ENCODE data around the gene YEATS2. TPM values are rescaled to one million over a fixed set of nuclear protein-coding genes. Genes with fewer than 3 reads are reported as not detected.

YEATS2 gene
- total RNA-seq, 1 experiment from 2014 or later, result 34.5 TPM

DNA sequence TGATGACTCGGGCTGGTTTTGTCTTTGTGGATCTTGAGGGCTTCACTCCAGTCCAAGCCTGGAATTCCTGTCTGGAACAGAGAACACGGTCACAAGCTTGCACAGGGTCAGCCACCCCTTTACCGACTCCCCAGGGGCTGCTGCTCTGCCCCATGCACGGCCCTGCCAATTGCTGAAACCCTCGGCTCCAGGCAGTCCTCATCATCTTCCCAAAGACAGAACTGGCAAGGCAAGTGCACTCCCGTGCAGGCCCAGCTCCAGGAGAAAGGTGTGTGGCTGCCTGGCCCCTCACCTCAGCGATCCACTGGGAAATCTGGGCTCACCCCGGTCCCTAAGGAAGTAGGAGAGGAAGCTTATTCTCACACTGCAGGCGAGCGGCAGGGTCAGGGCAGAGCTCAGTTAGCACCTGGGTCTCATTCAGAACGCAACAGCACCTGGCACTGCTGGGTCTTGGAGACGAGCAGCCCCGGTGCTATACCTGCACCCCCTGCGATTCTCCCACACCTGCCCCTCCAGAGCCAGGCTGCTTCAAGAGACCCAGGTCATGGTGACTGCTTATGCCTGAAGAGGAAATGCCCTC, 120.5 kb downstream of the YEATS2 start:
- no peaks in the 10 kb centered on the region for H3K9me3 Mint-ChIP-seq (ENCODE audit: unreplicated experiment)
- Histone ChIP-seq H3K4me3 (ENCODE audit: low read depth, low read length) (no peak overlapping the region), H3K36me3 (ENCODE audit: control insufficient read depth, insufficient read depth, low read length) (no peaks in the 10 kb centered on the region), H3K9me3 (no peaks in the 10 kb centered on the region), H3K27me3 (replicated peaks; ENCODE audit: control insufficient read depth, insufficient read depth, low read length) (no peaks in the 10 kb centered on the region), H3K4me1 (no peaks in the 10 kb centered on the region)
- peaks cover 34% of the 10 kb centered on the region for H3K36me3 Mint-ChIP-seq (ENCODE audit: insufficient read depth, unreplicated experiment)
- no peak overlapping the region for H3K4me3 Mint-ChIP-seq (ENCODE audit: unreplicated experiment)
- no peak overlapping the region for H3K27ac Mint-ChIP-seq (ENCODE audit: unreplicated experiment)
- no TSS peak for BruUV-seq (replicated peaks)
- H3K27me3 Mint-ChIP-seq (ENCODE audit: insufficient read depth, unreplicated experiment), result no peaks in the 10 kb centered on the region
- POLR2A ChIA-PET, result no interaction called here
- intact Hi-C loops (cut with micrococcal nuclease; ENCODE audit: unreplicated experiment), result no loop called here
- no peak for DNase-seq
- CTCF ChIA-PET, result no interaction called here
- no peaks in the 10 kb centered on the region for H3K4me1 Mint-ChIP-seq (ENCODE audit: low read depth, unreplicated experiment)
- TF ChIP-seq, protein P1, sequence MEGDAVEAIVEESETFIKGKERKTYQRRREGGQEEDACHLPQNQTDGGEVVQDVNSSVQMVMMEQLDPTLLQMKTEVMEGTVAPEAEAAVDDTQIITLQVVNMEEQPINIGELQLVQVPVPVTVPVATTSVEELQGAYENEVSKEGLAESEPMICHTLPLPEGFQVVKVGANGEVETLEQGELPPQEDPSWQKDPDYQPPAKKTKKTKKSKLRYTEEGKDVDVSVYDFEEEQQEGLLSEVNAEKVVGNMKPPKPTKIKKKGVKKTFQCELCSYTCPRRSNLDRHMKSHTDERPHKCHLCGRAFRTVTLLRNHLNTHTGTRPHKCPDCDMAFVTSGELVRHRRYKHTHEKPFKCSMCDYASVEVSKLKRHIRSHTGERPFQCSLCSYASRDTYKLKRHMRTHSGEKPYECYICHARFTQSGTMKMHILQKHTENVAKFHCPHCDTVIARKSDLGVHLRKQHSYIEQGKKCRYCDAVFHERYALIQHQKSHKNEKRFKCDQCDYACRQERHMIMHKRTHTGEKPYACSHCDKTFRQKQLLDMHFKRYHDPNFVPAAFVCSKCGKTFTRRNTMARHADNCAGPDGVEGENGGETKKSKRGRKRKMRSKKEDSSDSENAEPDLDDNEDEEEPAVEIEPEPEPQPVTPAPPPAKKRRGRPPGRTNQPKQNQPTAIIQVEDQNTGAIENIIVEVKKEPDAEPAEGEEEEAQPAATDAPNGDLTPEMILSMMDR (IDR thresholded peaks at IDR 0.05; ENCODE audit: insufficient read depth in 1 of 2, low read depth in 1 of 2, low read length in 1 of 2, severe bottlenecking in 1 of 2, unreplicated experiment in 1 of 2), result no peak

DNA sequence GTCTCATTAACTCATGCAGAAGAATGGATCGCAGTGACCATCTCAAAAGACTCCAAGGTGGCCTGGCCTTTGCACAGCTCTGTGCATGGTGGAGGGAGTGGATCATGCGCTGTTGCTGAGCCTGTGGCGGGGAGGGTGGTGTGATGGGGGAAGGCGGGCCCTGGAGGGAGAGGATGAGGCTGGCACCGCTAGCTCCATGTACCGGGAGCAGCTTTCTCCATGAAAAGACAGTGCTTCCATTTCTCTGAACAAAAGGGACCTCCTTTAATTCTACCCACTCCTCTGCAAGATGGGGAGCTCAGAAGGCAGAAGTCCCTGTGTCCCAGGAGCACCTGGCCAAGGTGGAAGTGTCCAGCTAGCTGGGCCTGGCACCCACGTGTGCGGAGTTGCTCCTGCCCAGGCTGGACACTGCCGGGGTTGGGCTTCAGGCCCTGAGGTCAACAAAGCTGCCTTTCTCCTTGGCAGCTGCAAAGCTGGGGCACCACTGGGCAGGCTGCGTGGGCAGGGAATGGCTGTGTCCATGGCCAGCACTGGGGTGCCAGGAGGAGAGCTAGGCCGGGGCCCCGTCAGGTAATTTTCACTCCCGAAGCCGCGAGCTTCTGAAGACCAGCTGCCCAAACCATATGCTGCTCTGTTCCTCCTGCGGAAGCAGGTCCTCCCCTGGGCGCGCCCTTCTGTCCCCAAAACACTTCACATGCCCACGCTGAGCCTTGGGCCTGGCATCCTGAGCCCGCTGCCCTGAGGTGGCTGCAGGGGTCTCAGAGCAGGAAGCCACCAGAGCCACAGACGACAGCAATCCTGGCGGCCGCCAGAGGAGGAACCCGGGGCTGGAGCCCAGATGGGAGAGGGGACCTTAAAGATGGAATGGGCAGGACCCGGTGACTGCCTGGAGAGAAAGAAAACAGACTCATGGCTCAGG, 121.4 kb downstream of the YEATS2 start:
- intact Hi-C loops (cut with micrococcal nuclease; ENCODE audit: unreplicated experiment), result no loop called here

DNA sequence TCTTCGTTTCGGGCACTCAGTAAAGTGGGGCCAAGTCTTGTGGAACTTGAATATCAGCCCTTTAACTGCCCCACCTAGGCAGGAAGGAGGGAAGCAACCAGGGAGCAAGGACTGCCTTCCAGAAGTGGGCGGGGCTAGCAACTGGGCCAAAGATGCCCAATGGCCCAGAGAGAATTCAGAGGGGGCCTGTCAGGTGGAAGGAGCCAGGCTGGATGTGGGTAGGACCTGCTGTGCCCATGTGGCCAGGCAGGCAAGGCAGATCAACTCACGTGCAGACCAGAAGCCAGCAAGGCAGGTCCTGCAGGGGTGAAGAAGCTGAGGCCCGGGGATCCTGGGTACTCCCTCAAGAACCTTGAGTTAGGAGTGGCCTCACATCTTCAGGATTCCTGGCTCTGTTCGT, 122.2 kb downstream of the YEATS2 start:
- no peaks in the 10 kb centered on the region for H3K27me3 ChIP-seq (replicated peaks; ENCODE audit: control insufficient read depth, insufficient read depth, low read length)
- no peaks in the 10 kb centered on the region for H3K9me3 Mint-ChIP-seq (ENCODE audit: unreplicated experiment)
- no peaks in the 10 kb centered on the region for H3K9me3 ChIP-seq
- H3K27ac Mint-ChIP-seq (ENCODE audit: unreplicated experiment), result no peak overlapping the region
- no peaks in the 10 kb centered on the region for H3K27me3 Mint-ChIP-seq (ENCODE audit: insufficient read depth, unreplicated experiment)
- TF ChIP-seq, protein P1 (IDR thresholded peaks at IDR 0.05; ENCODE audit: insufficient read depth in 1 of 2, low read depth in 1 of 2, low read length in 1 of 2, severe bottlenecking in 1 of 2, unreplicated experiment in 1 of 2), result no peak
- peaks cover 5% of the 10 kb centered on the region; the same call in 1 of the 2 replicates for H3K4me1 ChIP-seq
- no peak overlapping the region for H3K4me3 ChIP-seq (ENCODE audit: low read depth, low read length)
- peaks cover 8% of the 10 kb centered on the region for H3K4me1 Mint-ChIP-seq (ENCODE audit: low read depth, unreplicated experiment)
- peaks cover 29% of the 10 kb centered on the region for H3K36me3 Mint-ChIP-seq (ENCODE audit: insufficient read depth, unreplicated experiment)
- CTCF ChIA-PET, result no interaction called here
- H3K4me3 Mint-ChIP-seq (ENCODE audit: unreplicated experiment), result no peak overlapping the region
- POLR2A ChIA-PET, result no interaction called here
- DNase-seq, result no peak
- no peaks in the 10 kb centered on the region for H3K36me3 ChIP-seq (ENCODE audit: control insufficient read depth, insufficient read depth, low read length)
- intact Hi-C loops (cut with micrococcal nuclease; ENCODE audit: unreplicated experiment), result no loop called here
- no TSS peak for BruUV-seq (replicated peaks)

More for the DNA sequence above, 121.4 kb downstream of the YEATS2 start:
- Histone ChIP-seq H3K36me3 (ENCODE audit: control insufficient read depth, insufficient read depth, low read length) (no peaks in the 10 kb centered on the region), H3K4me1 (peaks cover 2% of the 10 kb centered on the region; the same call in 1 of the 2 replicates), H3K9me3 (no peaks in the 10 kb centered on the region), H3K27me3 (replicated peaks; ENCODE audit: control insufficient read depth, insufficient read depth, low read length) (no peaks in the 10 kb centered on the region), H3K4me3 (ENCODE audit: low read depth, low read length) (no peak overlapping the region)
- DNase-seq, result no peak
- Mint-ChIP-seq H3K27ac (ENCODE audit: unreplicated experiment) (no peak overlapping the region), H3K9me3 (ENCODE audit: unreplicated experiment) (no peaks in the 10 kb centered on the region), H3K27me3 (ENCODE audit: insufficient read depth, unreplicated experiment) (no peaks in the 10 kb centered on the region), H3K36me3 (ENCODE audit: insufficient read depth, unreplicated experiment) (peaks cover 31% of the 10 kb centered on the region), H3K4me1 (ENCODE audit: low read depth, unreplicated experiment) (peaks cover 2% of the 10 kb centered on the region), H3K4me3 (ENCODE audit: unreplicated experiment) (no peak overlapping the region)
- TF ChIP-seq, protein P1 (IDR thresholded peaks at IDR 0.05; ENCODE audit: insufficient read depth in 1 of 2, low read depth in 1 of 2, low read length in 1 of 2, severe bottlenecking in 1 of 2, unreplicated experiment in 1 of 2), result no peak
- ChIA-PET CTCF (no interaction called here), POLR2A (no interaction called here)
- BruUV-seq (replicated peaks), result no TSS peak

Measured in Caco-2 (cell line).